Vagina (tissue), 2 donors: Measurements from ENCODE around the gene FOSL1. TPM values are rescaled to one million over a fixed set of nuclear protein-coding genes. Genes with fewer than 3 reads are reported as not detected.

Source experiments
- DNase-seq, 2 donors: peaks; one replicate each; pipeline ENCODE4 v3.0.0-alpha.2; 2017; ENCODE audit errors: extremely low spot score in 2 of 2
- H3K27ac ChIP-seq: fragments of 200-600 bp; sonication (generic); one replicate; pipeline ENCODE4 v1.5.1; 2019
- H3K27me3 ChIP-seq: fragments of 200-600 bp; sonication (generic); one replicate; pipeline ENCODE4 v1.5.1; 2019
- H3K36me3 ChIP-seq, 2 donors: fragments of 200-600 bp; sonication (generic); one replicate each; pipeline ENCODE4 v1.5.1; 2017 to 2019
- H3K4me1 ChIP-seq: fragments of 200-600 bp; sonication (generic); one replicate; pipeline ENCODE4 v1.5.1; 2019
- H3K4me3 ChIP-seq, 2 donors: fragments of 200-600 bp; sonication (generic); 1 replicate in 1 of 2; 2 replicates in 1 of 2; pipeline ENCODE4 v1.5.1; 2016 to 2019
- H3K9me3 ChIP-seq: fragments of 200-600 bp; sonication (generic); one replicate; pipeline ENCODE4 v1.5.1; 2019
- CTCF ChIP-seq, 3 experiments: fragments of 450-650 bp in 2 of 3; fragments of 200-600 bp in 1 of 3; sonication (generic) in 1 of 3; IDR thresholded peaks; one replicate each; pipeline ENCODE4 v1.5.1; 2017 to 2019; ENCODE audit warnings: antibody characterized with exemption in 3 of 3, mild to moderate bottlenecking in 2 of 3, moderate library complexity in 2 of 3
- POLR2A ChIP-seq, 2 donors: fragments of 450-650 bp; IDR thresholded peaks; one replicate each; pipeline ENCODE4 v1.6.1; 2017; ENCODE audit warnings: antibody characterized with exemption in 2 of 2, mild to moderate bottlenecking in 2 of 2, moderate library complexity in 2 of 2
- POLR2AphosphoS5 ChIP-seq, 2 donors: sonication (generic); formaldehyde crosslinking; IDR thresholded peaks; one replicate each; pipeline ENCODE4 v1.9.0; 2017; ENCODE audit warnings: antibody characterized with exemption in 2 of 2, mild to moderate bottlenecking in 2 of 2, low read depth in 1 of 2; ENCODE audit not compliant: insufficient read depth in 1 of 2
- intact Hi-C: fragments of 100-400 bp; cut with DNase I; formaldehyde crosslinking; loops from one replicate; pipeline ENCODE4 v1.15.1; 2023
- total RNA-seq: library from RNA; depleted of rRNA; stranded (reverse); fragments of >200 nt; gene quantifications from one replicate; pipeline ENCODE4 v1.2.3, GENCODE V29; 2016

FOSL1 gene
- total RNA-seq, 1 donor from 2014 or later = 20.9 TPM

GRCh38 chr11:65854852-65855837 is 45.0 kb downstream of the FOSL1 start:
- Histone ChIP-seq H3K36me3 (peaks cover 0 to 49% of the 10 kb centered on the region in 2 donors), H3K4me1 (peaks cover 32% of the 10 kb centered on the region), H3K9me3 (no peaks in the 10 kb centered on the region), H3K27ac (no peak overlapping the region), H3K4me3 (no peak overlapping the region), H3K27me3 (no peaks in the 10 kb centered on the region)
- intact Hi-C loops = no loop called here
- DNase-seq = no peak
- no peak for TF ChIP-seq POLR2AphosphoS5 (IDR thresholded peaks at IDR 0.05; ENCODE audit: insufficient read depth in 1 of 2, low read depth in 1 of 2)
- no peak for TF ChIP-seq CTCF (IDR thresholded peaks at IDR 0.05)
- TF ChIP-seq POLR2A (IDR thresholded peaks at IDR 0.05) = no peak

- H3K4me1 ChIP-seq = peaks cover 24% of the 10 kb centered on the region
- no peaks in the 10 kb centered on the region for H3K9me3 ChIP-seq
- DNase-seq = no peak
- H3K27me3 ChIP-seq = no peaks in the 10 kb centered on the region
- TF ChIP-seq POLR2AphosphoS5 (IDR thresholded peaks at IDR 0.05; ENCODE audit: insufficient read depth in 1 of 2, low read depth in 1 of 2) (no peak), POLR2A (IDR thresholded peaks at IDR 0.05) (no peak), CTCF (IDR thresholded peaks at IDR 0.05) (no peak)
- no peak overlapping the region for H3K27ac ChIP-seq
- no peak overlapping the region for H3K4me3 ChIP-seq
- peaks cover 0 to 49% of the 10 kb centered on the region in 2 donors for H3K36me3 ChIP-seq
- intact Hi-C loops = no loop called here
Measured at GRCh38 chr11:65854161-65854592, 46.0 kb downstream of the FOSL1 start.

- intact Hi-C loops = no loop called here
- no peak overlapping the region for H3K27ac ChIP-seq
- TF ChIP-seq POLR2AphosphoS5 (IDR thresholded peaks at IDR 0.05; ENCODE audit: insufficient read depth in 1 of 2, low read depth in 1 of 2) (no peak), CTCF (IDR thresholded peaks at IDR 0.05) (no peak), POLR2A (IDR thresholded peaks at IDR 0.05) (no peak)
- no peak for DNase-seq
- H3K9me3 ChIP-seq = no peaks in the 10 kb centered on the region
- no peak overlapping the region for H3K4me3 ChIP-seq
- no peaks in the 10 kb centered on the region for H3K27me3 ChIP-seq
- peaks cover 0 to 49% of the 10 kb centered on the region in 2 donors for H3K36me3 ChIP-seq
- H3K4me1 ChIP-seq = peaks cover 18% of the 10 kb centered on the region
Measured at GRCh38 chr11:65853246-65853979, 46.8 kb downstream of the FOSL1 start.

GRCh38 chr11:65852508-65853245 is 47.5 kb downstream of the FOSL1 start:
- no peak for TF ChIP-seq POLR2A (IDR thresholded peaks at IDR 0.05)
- TF ChIP-seq POLR2AphosphoS5 (IDR thresholded peaks at IDR 0.05; ENCODE audit: insufficient read depth in 1 of 2, low read depth in 1 of 2) = no peak
- no peak for TF ChIP-seq CTCF (IDR thresholded peaks at IDR 0.05)
- H3K9me3 ChIP-seq = no peaks in the 10 kb centered on the region
- H3K4me3 ChIP-seq = no peak overlapping the region
- H3K4me1 ChIP-seq = peaks cover 18% of the 10 kb centered on the region
- H3K36me3 ChIP-seq = peaks cover 0 to 49% of the 10 kb centered on the region in 2 donors
- H3K27ac ChIP-seq = no peak overlapping the region
- H3K27me3 ChIP-seq = no peaks in the 10 kb centered on the region
- no peak for DNase-seq
- intact Hi-C loops = no loop called here
